ENCODE data around the gene KCNN2. TPM values are rescaled to one million over a fixed set of nuclear protein-coding genes. Genes with fewer than 3 reads are reported as not detected.

Gene KCNN2
- total and polyA plus RNA-seq, 9 of the 15 experiments (the other 6 are each of a cell fraction or from before 2014, with no cell fraction given), result 0.07 TPM; not detected in 8

DNA sequence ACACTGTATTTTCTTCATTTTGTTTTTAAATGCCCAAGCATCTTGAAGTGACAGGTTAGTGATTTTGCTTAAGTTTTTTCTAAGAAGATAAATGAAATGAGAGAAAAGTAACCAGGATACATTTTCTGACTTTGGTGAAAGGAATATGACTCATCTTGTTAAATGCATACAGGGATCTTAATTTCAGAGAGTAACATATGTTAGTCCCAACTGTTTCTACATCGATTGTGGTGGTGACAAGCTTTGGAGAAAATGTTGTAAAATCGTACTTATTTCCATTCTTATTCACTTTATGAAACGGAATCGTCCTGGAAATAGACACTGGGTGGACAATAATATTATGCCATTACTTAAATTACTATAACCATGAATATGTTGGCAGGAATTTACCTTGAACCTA, 107.5 kb downstream of the KCNN2 start:
- no peak overlapping the region for H3K9ac ChIP-seq (ENCODE audit: insufficient read depth in 1 of 2, low read depth in 2 of 2, low read length in 2 of 2)
- in situ Hi-C loops (cut with MboI) (no loop called here), intact Hi-C loops (cut with micrococcal nuclease) (no loop called here)
- TF ChIP-seq ZNF146 (CRISPR knock-in tag; IDR thresholded peaks at IDR 0.05; ENCODE audit: unreplicated experiment), result no peak
- TF ChIP-seq SMARCA5 (IDR thresholded peaks at IDR 0.05), result no peak
- TF ChIP-seq RBM15 (IDR thresholded peaks at IDR 0.05; ENCODE audit: insufficient read depth, low read length), result no peak
- no peak for TF ChIP-seq ETV5 (CRISPR knock-in tag; IDR thresholded peaks at IDR 0.05; ENCODE audit: low read depth)
- TF ChIP-seq NCOA6 (IDR thresholded peaks at IDR 0.05), result no peak
- TF ChIP-seq, protein P1, sequence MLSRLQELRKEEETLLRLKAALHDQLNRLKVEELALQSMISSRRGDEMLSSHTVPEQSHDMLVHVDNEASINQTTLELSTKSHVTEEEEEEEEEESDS (CRISPR knock-in tag; IDR thresholded peaks at IDR 0.05), result no peak
- no peak for TF ChIP-seq ATF1 (CRISPR knock-in tag; IDR thresholded peaks at IDR 0.05)
- no peak for TF ChIP-seq ATF1 (tag; IDR thresholded peaks at IDR 0.05)
- no peak for TF ChIP-seq TOE1 (IDR thresholded peaks at IDR 0.05; ENCODE audit: borderline replicate concordance)
- TF ChIP-seq TOE1 (CRISPR knock-in tag; IDR thresholded peaks at IDR 0.05; ENCODE audit: borderline replicate concordance, low read depth), result no peak
- no peak for TF ChIP-seq MCM5 (IDR thresholded peaks at IDR 0.05; ENCODE audit: low read depth)
- TF ChIP-seq ZNF3 (CRISPR knock-in tag; IDR thresholded peaks at IDR 0.05), result no peak
- no peak for TF ChIP-seq CBX3 (IDR thresholded peaks at IDR 0.05; ENCODE audit: borderline replicate concordance in 1 of 2, low read length in 2 of 2)
- TF ChIP-seq PTBP1 (IDR thresholded peaks at IDR 0.05; ENCODE audit: low read depth, low read length), result no peak
- TF ChIP-seq ZNF232 (CRISPR knock-in tag; IDR thresholded peaks at IDR 0.05), result no peak
- TF ChIP-seq, protein P2, sequence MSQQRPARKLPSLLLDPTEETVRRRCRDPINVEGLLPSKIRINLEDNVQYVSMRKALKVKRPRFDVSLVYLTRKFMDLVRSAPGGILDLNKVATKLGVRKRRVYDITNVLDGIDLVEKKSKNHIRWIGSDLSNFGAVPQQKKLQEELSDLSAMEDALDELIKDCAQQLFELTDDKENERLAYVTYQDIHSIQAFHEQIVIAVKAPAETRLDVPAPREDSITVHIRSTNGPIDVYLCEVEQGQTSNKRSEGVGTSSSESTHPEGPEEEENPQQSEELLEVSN (IDR thresholded peaks at IDR 0.05; ENCODE audit: borderline replicate concordance in 1 of 2, extremely low read depth in 1 of 2, insufficient read depth in 1 of 2, insufficient read length in 1 of 2, low read depth in 1 of 2, low read length in 1 of 2, poor library complexity in 1 of 2, severe bottlenecking in 1 of 2), result no peak
- no peak for TF ChIP-seq ZFPM2 (CRISPR knock-in tag; IDR thresholded peaks at IDR 0.05)
- peaks cover 3% of the 10 kb centered on the region; the same call in 1 of the 2 replicates for H3K9me3 ChIP-seq (replicated peaks; ENCODE audit: control insufficient read depth, insufficient read depth, low read depth, low read length)
- H3K4me1 ChIP-seq (replicated peaks in 1 of 2; ENCODE audit: control insufficient read depth in 2 of 2, insufficient read depth in 2 of 2, low read length in 2 of 2), result no peaks in the 10 kb centered on the region
- H3K9me1 ChIP-seq (ENCODE audit: control insufficient read depth, insufficient read depth, low read length), result no peaks in the 10 kb centered on the region
- H3K4me3 ChIP-seq, result no peak overlapping the region
- BruUV-seq (replicated peaks), result no TSS peak
- no peaks in the 10 kb centered on the region for H3K36me3 ChIP-seq (ENCODE audit: control insufficient read depth, insufficient read depth, low read length)
- no peak overlapping the region for H3K27ac ChIP-seq (ENCODE audit: extremely low read depth, low read depth, low read length)
- FAIRE-seq (no peak), ATAC-seq (no peak), DNase-seq (ENCODE audit: extremely low read depth in 1 of 4, low spot score in 3 of 4) (no peak)
- H4K20me1 ChIP-seq (replicated peaks; ENCODE audit: control insufficient read depth, insufficient read depth, low read length), result no peaks in the 10 kb centered on the region
- ChIA-PET CTCF (ENCODE audit: low intra/inter-chr PET ratio) (no interaction called here), POLR2A (interaction anchor here (0.9 kb wide), 1 partner anchor 20 kb away, joined by 3 read pairs; no protein-coding TSS in a partner anchor)
- H3K27me3 ChIP-seq (ENCODE audit: control insufficient read depth in 2 of 2, insufficient read depth in 2 of 2, low read length in 2 of 2), result no peaks in the 10 kb centered on the region
- no peak overlapping the region for H3K4me2 ChIP-seq (ENCODE audit: insufficient read depth, low read length)
- H2AFZ ChIP-seq (ENCODE audit: low read depth, low read length), result no peak overlapping the region
- H3K79me2 ChIP-seq (ENCODE audit: control insufficient read depth, insufficient read depth, low read length), result no peaks in the 10 kb centered on the region
- 2% methylated on average over 4 of the region's 4 CpGs for WGBS (ENCODE audit: insufficient coverage, low coverage, missing lambda C conversion rate)

All from K562 (cell line).